ENCODE data around the gene TP53BP1. TPM values are rescaled to one million over a fixed set of nuclear protein-coding genes. Genes with fewer than 3 reads are reported as not detected.

TP53BP1 gene
- total and polyA plus RNA-seq, 12 donors: 22.8 to 80.9 (median 43.7) TPM

- WGBS, 4 donors: 93 to 96% (median 96%) methylated on average over 3 of the region's 3 CpGs
- intact Hi-C loops (cut with DNase I): no loop called here
- Histone ChIP-seq H3K27me3 (no peaks in the 10 kb centered on the region), H3K36me3 (replicated peaks in 1 of 2) (peaks cover 0 to 46% of the 10 kb centered on the region in 2 donors), H3K27ac (no peak overlapping the region), H3K9me3 (replicated peaks in 1 of 3) (no peaks in the 10 kb centered on the region), H3K4me3 (no peak overlapping the region), H3K4me1 (replicated peaks in 1 of 2) (no peaks in the 10 kb centered on the region)
- TF ChIP-seq CTCF (IDR thresholded peaks at IDR 0.05): no peak
- TF ChIP-seq POLR2A (IDR thresholded peaks at IDR 0.05): no peak
- DNase-seq: no peak
Measured at GRCh38 chr15:43423793-43424192, 69.2 kb downstream of the TP53BP1 start.

- Histone ChIP-seq H3K27ac (no peak overlapping the region), H3K36me3 (replicated peaks in 1 of 2) (peaks cover 0 to 46% of the 10 kb centered on the region in 2 donors), H3K4me3 (no peak overlapping the region), H3K9me3 (replicated peaks in 1 of 3) (no peaks in the 10 kb centered on the region), H3K4me1 (replicated peaks in 1 of 2) (no peaks in the 10 kb centered on the region), H3K27me3 (no peaks in the 10 kb centered on the region)
- TF ChIP-seq POLR2A (IDR thresholded peaks at IDR 0.05) (no peak), CTCF (IDR thresholded peaks at IDR 0.05) (no peak)
- no peak for DNase-seq
- intact Hi-C loops (cut with DNase I): no loop called here
- 92 to 96% (median 95%) methylated on average over 7 of the region's 7 CpGs for WGBS, 4 donors
Measured at GRCh38 chr15:43420876-43421275, 72.1 kb downstream of the TP53BP1 start.

GRCh38 chr15:43420435-43420834 is 72.5 kb downstream of the TP53BP1 start:
- no peak for TF ChIP-seq CTCF (IDR thresholded peaks at IDR 0.05)
- TF ChIP-seq POLR2A (IDR thresholded peaks at IDR 0.05): no peak
- no peaks in the 10 kb centered on the region for H3K27me3 ChIP-seq
- no peak overlapping the region for H3K27ac ChIP-seq
- no peaks in the 10 kb centered on the region for H3K4me1 ChIP-seq (replicated peaks in 1 of 2)
- 87 to 94% (median 88%) methylated on average over 10 of the region's 10 CpGs for WGBS, 4 donors
- no peak for DNase-seq
- H3K9me3 ChIP-seq (replicated peaks in 1 of 3): no peaks in the 10 kb centered on the region
- H3K36me3 ChIP-seq (replicated peaks in 1 of 2): peaks cover 0 to 51% of the 10 kb centered on the region in 2 donors
- intact Hi-C loops (cut with DNase I): no loop called here
- H3K4me3 ChIP-seq: no peak overlapping the region

- no peaks in the 10 kb centered on the region for H3K9me3 ChIP-seq (replicated peaks in 1 of 3)
- peaks cover 0 to 75% of the 10 kb centered on the region in 2 donors for H3K36me3 ChIP-seq (replicated peaks in 1 of 2)
- no peak for DNase-seq
- no peak overlapping the region for H3K4me3 ChIP-seq
- H3K4me1 ChIP-seq (replicated peaks in 1 of 2): no peaks in the 10 kb centered on the region
- intact Hi-C loops (cut with DNase I): no loop called here
- H3K27ac ChIP-seq: no peak overlapping the region
- TF ChIP-seq POLR2A (IDR thresholded peaks at IDR 0.05): no peak
- no peak for TF ChIP-seq CTCF (IDR thresholded peaks at IDR 0.05)
- no peaks in the 10 kb centered on the region for H3K27me3 ChIP-seq
Measured at GRCh38 chr15:43414196-43414595, 78.8 kb downstream of the TP53BP1 start.
